K562 (cell line): ENCODE measurements around the gene SNX9. TPM values are rescaled to one million over a fixed set of nuclear protein-coding genes. Genes with fewer than 3 reads are reported as not detected.

Source experiments
- ATAC-seq: fragments of 200-7000 bp; cut with Tn5 transposase; 3 replicates; pipeline ENCODE4 v1.9.1; 2020; ENCODE audit warnings: moderate library complexity
- BruUV-seq: library from RNA; stranded (reverse); fragments of 400-500 nt; replicated peaks from 2 replicates; lab custom pipeline; 2021; lab: Mats Ljungman, UMichigan
- CTCF ChIA-PET: fragments of 300-600 bp; formaldehyde crosslinking; extraction: SDS; loops from one replicate; lab custom pipeline; 2021; ENCODE audit warnings: low intra/inter-chr PET ratio; lab: Yijun Ruan, JAX
- POLR2A ChIA-PET: fragments of 300-600, 350-650 bp; sonication (Branson Sonifier 250); formaldehyde crosslinking; extraction: SDS; loops from one replicate; lab custom pipeline; 2021; ENCODE audit warnings: antibody characterized with exemption, inconsistent platforms; lab: Yijun Ruan, JAX
- DNase-seq, 4 experiments: peaks; one replicate each; pipeline versions ENCODE4 v3.0.0 to v3.0.0-alpha.2; 2011 to 2018; ENCODE audit warnings: low spot score in 3 of 4, mixed read lengths in 3 of 4; ENCODE audit errors: extremely low read depth in 1 of 4
- FAIRE-seq: peaks from 2 replicates; lab custom pipeline; 2011; peaks lifted over from hg19 to GRCh38; lab: Jason Lieb, UNC
- H2AFZ ChIP-seq: 2 replicates; pipeline ENCODE4 v1.6.0; 2011; ENCODE audit warnings: low read depth, low read length, control low read depth, inconsistent platforms
- H3K27ac ChIP-seq: fragments of 200-600 bp; 3 replicates; pipeline ENCODE4 v1.8.0; 2011; ENCODE audit warnings: low read depth, mild to moderate bottlenecking, control low read depth, inconsistent platforms, low read length, moderate library complexity, mixed read lengths; ENCODE audit errors: extremely low read depth
- H3K27me3 ChIP-seq, 2 experiments: fragments of 300-600 bp in 1 of 2; 2 replicates in 1 of 2; 3 replicates in 1 of 2; pipeline versions ENCODE4 v1.6.0 to v1.8.0; 2011; ENCODE audit warnings: inconsistent platforms in 2 of 2, low read length in 2 of 2, mild to moderate bottlenecking in 1 of 2, mixed read lengths in 1 of 2, moderate library complexity in 1 of 2; ENCODE audit not compliant: control insufficient read depth in 2 of 2, insufficient read depth in 2 of 2
- H3K36me3 ChIP-seq: fragments of 300-600 bp; 3 replicates; pipeline ENCODE4 v1.8.0; 2011; ENCODE audit warnings: mild to moderate bottlenecking, low read length, inconsistent platforms; ENCODE audit not compliant: control insufficient read depth, insufficient read depth
- H3K4me1 ChIP-seq, 2 experiments: fragments of 200-600 bp in 1 of 2; replicated peaks in 1 of 2; 2 replicates in 1 of 2; 3 replicates in 1 of 2; pipeline versions ENCODE4 v1.5.1 to v1.8.0; 2011; ENCODE audit warnings: inconsistent platforms in 2 of 2, low read length in 2 of 2, mild to moderate bottlenecking in 1 of 2, mixed read lengths in 1 of 2, moderate library complexity in 1 of 2; ENCODE audit not compliant: control insufficient read depth in 2 of 2, insufficient read depth in 2 of 2
- H3K4me2 ChIP-seq: 2 replicates; pipeline ENCODE4 v1.6.1; 2011; ENCODE audit warnings: low read length, control low read depth, inconsistent platforms, mixed read lengths; ENCODE audit not compliant: insufficient read depth
- H3K4me3 ChIP-seq: fragments of 200-600 bp; sonication (generic), shearing (Covaris generic); 2 replicates; pipeline ENCODE4 v1.5.1; 2016; ENCODE audit warnings: control low read depth, inconsistent platforms
- H3K79me2 ChIP-seq: fragments of 200-600 bp; 3 replicates; pipeline ENCODE4 v1.8.0; 2011; ENCODE audit warnings: low read length, inconsistent platforms; ENCODE audit not compliant: control insufficient read depth, insufficient read depth
- H3K9ac ChIP-seq, 2 experiments: 2 replicates each; pipeline versions ENCODE4 v1.6.0 to v1.6.1; 2011; ENCODE audit warnings: low read depth in 2 of 2, low read length in 2 of 2, control low read depth in 1 of 2, inconsistent platforms in 1 of 2, mild to moderate bottlenecking in 1 of 2, mixed read lengths in 1 of 2; ENCODE audit not compliant: insufficient read depth in 1 of 2
- H3K9me1 ChIP-seq: one replicate; pipeline ENCODE4 v1.6.0; 2011; ENCODE audit warnings: inconsistent platforms, mild to moderate bottlenecking, low read length, moderate library complexity; ENCODE audit not compliant: control insufficient read depth, insufficient read depth
- H3K9me3 ChIP-seq: replicated peaks from 2 replicates; pipeline ENCODE4 v1.5.1; 2011; ENCODE audit warnings: low read depth, low read length, inconsistent platforms; ENCODE audit not compliant: control insufficient read depth, insufficient read depth
- H4K20me1 ChIP-seq: replicated peaks from 2 replicates; pipeline ENCODE4 v1.6.1; 2011; ENCODE audit warnings: low read length, inconsistent platforms, mixed read lengths; ENCODE audit not compliant: control insufficient read depth, insufficient read depth
- CEBPB ChIP-seq: fragments of 450-650 bp; IDR thresholded peaks from 2 replicates; pipeline ENCODE4 v1.6.1; 2016; ENCODE audit warnings: missing genetic modification characterization, missing compliant biosample characterization
- CEBPG ChIP-seq, 3 experiments: fragments of 200-800 bp in 1 of 3; sonication (Bioruptor generic) in 1 of 3; sonication (generic) in 1 of 3; formaldehyde crosslinking in 1 of 3; IDR thresholded peaks in 2 of 3; conservative IDR thresholded peaks in 1 of 3; 2 replicates each; pipeline versions ENCODE4 v1.6.1 to v1.8.0; 2016 to 2022; ENCODE audit warnings: missing compliant biosample characterization in 2 of 3, missing genetic modification characterization in 2 of 3, mild to moderate bottlenecking in 1 of 3, missing genetic modification reagents in 1 of 3
- EHMT2 ChIP-seq: fragments of 450-650 bp; IDR thresholded peaks from 2 replicates; pipeline ENCODE4 v1.6.1; 2018; ENCODE audit warnings: antibody characterized with exemption
- FOSL1 ChIP-seq: fragments of 200-800 bp; sonication (Bioruptor generic); conservative IDR thresholded peaks from 2 replicates; pipeline ENCODE4 v1.6.1; 2016; ENCODE audit warnings: missing genetic modification characterization, missing compliant biosample characterization
- JUND ChIP-seq, 2 experiments: IDR thresholded peaks; 2 replicates in 1 of 2; 3 replicates in 1 of 2; pipeline ENCODE4 v1.6.1; 2011; ENCODE audit warnings: borderline replicate concordance in 2 of 2, low read depth in 2 of 2, low read length in 2 of 2, improper control_type of control experiment in 1 of 2, missing biosample characterization in 1 of 2, missing genetic modification characterization in 1 of 2, missing genetic modification reagents in 1 of 2
- WGBS: fragments of 100-300 bp; shearing (Covaris generic); methylation state at CpG from one replicate; pipeline ENCODE4 v1.1.6; 2016; ENCODE audit warnings: low coverage, mixed read lengths; ENCODE audit not compliant: insufficient coverage; ENCODE audit errors: missing lambda C conversion rate; 5-methylcytosine and 5-hydroxymethylcytosine counted together
- in situ Hi-C: fragments of 300-500 bp; cut with MboI; formaldehyde crosslinking; loops from 4 replicates; pipeline ENCODE4 v1.15.0; 2018; ENCODE audit warnings: inconsistent platforms, mixed read lengths
- intact Hi-C: fragments of 100-400 bp; cut with micrococcal nuclease; formaldehyde crosslinking; loops from 2 replicates; pipeline ENCODE4 v1.14.2; 2022
- polyA plus RNA-seq, 8 experiments: library from polyadenylated mRNA; depleted of rRNA in 4 of 8; stranded (reverse) in 5 of 8; unstranded in 3 of 8; fragments of >200 nt; fragmentation: Nextera tagmentation in 2 of 8; fragmentation: Illumina TruSeq in 1 of 8; extraction: Ambion mirVana in 2 of 8; extraction: Trizol in 1 of 8; gene quantifications; 2 replicates each; pipeline versions ENCODE4 v1.2.1 to v1.2.3, GENCODE V29; 2011 to 2014; ENCODE audit warnings: inconsistent platforms in 1 of 8, missing spikeins in 1 of 8
- total RNA-seq, 7 experiments: library from RNA; depleted of rRNA in 6 of 7; stranded (reverse); fragments of >200 nt in 6 of 7; fragmentation: Illumina TruSeq in 2 of 7; extraction: Trizol in 2 of 7; gene quantifications; 2 replicates each; pipeline versions ENCODE4 v1.2.1 to v1.2.3, GENCODE V29; 2011 to 2021; ENCODE audit warnings: low replicate concordance in 1 of 7
- TF ChIP-seq, protein P1 (sequence below): IDR thresholded peaks from 2 replicates; pipeline ENCODE4 v1.6.1; 2016; ENCODE audit warnings: missing genetic modification characterization, missing compliant biosample characterization
- TF ChIP-seq, protein P2 (sequence below), 2 experiments: fragments of 450-650 bp in 1 of 2; sonication (generic) in 1 of 2; formaldehyde crosslinking in 1 of 2; IDR thresholded peaks in 1 of 2; conservative IDR thresholded peaks in 1 of 2; 2 replicates each; pipeline versions ENCODE4 v1.6.1 to v1.8.1; 2016 to 2023; ENCODE audit warnings: mild to moderate bottlenecking in 2 of 2, moderate library complexity in 2 of 2, inconsistent platforms in 1 of 2, missing genetic modification reagents in 1 of 2
- TF ChIP-seq, protein P3 (sequence below): sonication (generic); IDR thresholded peaks from 2 replicates; pipeline ENCODE4 v1.6.1; 2016

SNX9 gene
- total and polyA plus RNA-seq, 9 of the 15 experiments (the other 6 are each of a cell fraction or from before 2014, with no cell fraction given): 6.0 to 81.7 (median 57.1) TPM

DNA sequence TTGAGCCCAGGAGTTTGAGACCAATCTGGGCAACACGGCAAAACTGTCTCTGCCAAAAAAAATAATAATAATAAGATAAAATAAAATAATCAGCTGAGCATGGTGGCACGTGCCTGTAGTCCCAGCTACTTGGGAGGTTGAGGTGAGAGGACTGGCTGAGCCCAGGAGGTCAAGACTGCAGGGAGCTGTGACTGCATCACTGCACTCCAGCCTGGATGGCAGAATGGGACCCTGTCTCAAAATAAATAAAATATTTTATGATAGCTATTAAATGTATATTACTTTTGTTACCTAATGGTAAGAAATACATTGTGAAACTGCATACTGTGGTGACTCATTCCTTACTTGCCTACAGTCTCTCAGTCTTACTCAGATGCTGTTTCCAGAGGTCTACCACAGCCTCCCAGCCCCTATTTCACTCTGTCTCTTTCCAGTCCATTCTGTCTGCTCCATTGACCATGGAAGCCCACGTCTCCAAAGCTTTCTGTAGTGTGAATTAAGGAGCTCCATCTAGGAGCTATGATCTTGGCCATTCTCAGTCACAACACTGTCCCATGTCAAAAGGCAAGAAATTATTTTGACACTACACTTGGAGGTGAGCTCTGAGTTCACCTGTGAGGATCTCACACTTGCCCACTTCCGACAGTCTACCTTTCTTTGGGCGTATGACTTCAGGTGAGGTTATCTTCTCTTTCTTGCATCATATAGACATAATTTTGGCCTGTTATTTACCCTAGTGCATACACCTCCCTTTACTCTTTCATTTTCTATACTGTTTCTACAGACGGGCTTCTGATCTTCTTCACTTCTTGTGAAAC lies 22.4 kb upstream of the SNX9 start:
- H3K4me1 ChIP-seq: peaks cover 8 to 13% of the 10 kb centered on the region in 2 experiments; a peak in 3 of 5 replicates
- H3K36me3 ChIP-seq: no peaks in the 10 kb centered on the region
- TF ChIP-seq FOSL1 (tag) (peak; percentile 81), EHMT2 (0 out of 2 replicates have a peak, but pooled peaks have one; percentile 27), CEBPG (CRISPR knock-in tag; IDR thresholded peaks at IDR 0.05) (no peak), CEBPG (tag; conservative IDR thresholded peaks at IDR 0.05 in 1 of 2, IDR thresholded peaks at IDR 0.05 in 1 of 2) (peak in 1 of 2 experiments; percentile 32; a peak in 1 of 4 replicates), JUND (IDR thresholded peaks at IDR 0.05; ENCODE audit: borderline replicate concordance, low read depth, low read length) (peak; percentile 10; the same call in 1 of the 2 replicates), JUND (tag; IDR thresholded peaks at IDR 0.05; ENCODE audit: borderline replicate concordance, low read depth, low read length) (0 out of 3 replicates have a peak, but pooled peaks have one; percentile 26), CEBPB (peak; percentile 47)
- TF ChIP-seq, protein P1, sequence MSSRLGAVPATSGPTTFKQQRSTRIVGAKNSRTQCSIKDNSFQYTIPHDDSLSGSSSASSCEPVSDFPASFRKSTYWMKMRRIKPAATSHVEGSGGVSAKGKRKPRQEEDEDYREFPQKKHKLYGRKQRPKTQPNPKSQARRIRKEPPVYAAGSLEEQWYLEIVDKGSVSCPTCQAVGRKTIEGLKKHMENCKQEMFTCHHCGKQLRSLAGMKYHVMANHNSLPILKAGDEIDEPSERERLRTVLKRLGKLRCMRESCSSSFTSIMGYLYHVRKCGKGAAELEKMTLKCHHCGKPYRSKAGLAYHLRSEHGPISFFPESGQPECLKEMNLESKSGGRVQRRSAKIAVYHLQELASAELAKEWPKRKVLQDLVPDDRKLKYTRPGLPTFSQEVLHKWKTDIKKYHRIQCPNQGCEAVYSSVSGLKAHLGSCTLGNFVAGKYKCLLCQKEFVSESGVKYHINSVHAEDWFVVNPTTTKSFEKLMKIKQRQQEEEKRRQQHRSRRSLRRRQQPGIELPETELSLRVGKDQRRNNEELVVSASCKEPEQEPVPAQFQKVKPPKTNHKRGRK (tag): no peak
- TF ChIP-seq, protein P2, sequence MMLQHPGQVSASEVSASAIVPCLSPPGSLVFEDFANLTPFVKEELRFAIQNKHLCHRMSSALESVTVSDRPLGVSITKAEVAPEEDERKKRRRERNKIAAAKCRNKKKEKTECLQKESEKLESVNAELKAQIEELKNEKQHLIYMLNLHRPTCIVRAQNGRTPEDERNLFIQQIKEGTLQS (IDR thresholded peaks at IDR 0.05): peak; percentile 66
- TF ChIP-seq, protein P2 (CRISPR knock-in tag; conservative IDR thresholded peaks at IDR 0.05): no peak
- TF ChIP-seq, protein P3, sequence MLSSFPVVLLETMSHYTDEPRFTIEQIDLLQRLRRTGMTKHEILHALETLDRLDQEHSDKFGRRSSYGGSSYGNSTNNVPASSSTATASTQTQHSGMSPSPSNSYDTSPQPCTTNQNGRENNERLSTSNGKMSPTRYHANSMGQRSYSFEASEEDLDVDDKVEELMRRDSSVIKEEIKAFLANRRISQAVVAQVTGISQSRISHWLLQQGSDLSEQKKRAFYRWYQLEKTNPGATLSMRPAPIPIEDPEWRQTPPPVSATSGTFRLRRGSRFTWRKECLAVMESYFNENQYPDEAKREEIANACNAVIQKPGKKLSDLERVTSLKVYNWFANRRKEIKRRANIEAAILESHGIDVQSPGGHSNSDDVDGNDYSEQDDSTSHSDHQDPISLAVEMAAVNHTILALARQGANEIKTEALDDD: no peak
- H3K9me1 ChIP-seq: no peaks in the 10 kb centered on the region
- H3K27me3 ChIP-seq: no peaks in the 10 kb centered on the region
- FAIRE-seq: no peak
- no peak overlapping the region for H3K27ac ChIP-seq
- ATAC-seq: peak; percentile 34
- 40% methylated on average over 6 of the region's 6 CpGs for WGBS
- H3K9ac ChIP-seq: no peak overlapping the region
- in situ Hi-C loops: no loop called here
- POLR2A ChIA-PET: interaction anchor here (0.6 to 1.5 kb wide), 6 partner anchors 8 to 21 kb away, joined by 3 to 6 read pairs (median 3); no protein-coding TSS in a partner anchor
- no peak overlapping the region for H3K4me3 ChIP-seq
- no peak overlapping the region for H3K4me2 ChIP-seq
- no peaks in the 10 kb centered on the region for H4K20me1 ChIP-seq
- no peaks in the 10 kb centered on the region for H3K79me2 ChIP-seq
- CTCF ChIA-PET: no interaction called here
- H3K9me3 ChIP-seq: no peaks in the 10 kb centered on the region; the same call in 1 of the 2 replicates
- no peak overlapping the region for H2AFZ ChIP-seq
- intact Hi-C loops: no loop called here
- no peak for DNase-seq
- BruUV-seq: no TSS peak
